Heart left ventricle (tissue), 13 donors: Measurements from ENCODE around the gene RPS6KA5.

Experiments used
- CTCF ChIP-seq, 12 donors: fragments of 200-600 bp; sonication (generic) in 4 of 12; IDR thresholded peaks; one replicate each; pipeline versions ENCODE4 v1.5.0 to v1.8.0; 2018 to 2022; ENCODE audit warnings: antibody characterized with exemption in 12 of 12, mild to moderate bottlenecking in 5 of 12
- POLR2A ChIP-seq, 2 donors: fragments of 450-650 bp; IDR thresholded peaks; one replicate each; pipeline ENCODE4 v1.6.1; 2017; ENCODE audit warnings: antibody characterized with exemption in 2 of 2, mild to moderate bottlenecking in 2 of 2, moderate library complexity in 2 of 2
- donor health status: ischemic (EF 13 %, LVEDD 7.1; RV severe dilation, severe dysfunction).
- donor health status: DM: no; HTN: yes; CAD: no.
- donor health status: DM: no; HTN: no; CAD: no.
- donor health status: ischemic (EF 25% LVEDD 6.9; RV normal size, moderate dysfunction).
- donor health status: ischemic (EF 25% LVEDD 5.7; RV mildly dilated, moderate dysfunction).
- donor health status: ischemic (EF 35%, LVEDD 5.7; RV mildly dilated, moderate dysfunction).
- donor health status: nonischemic (EF 11% LVEDD 7.7; RV severe dilation, severe dysfunction).
- donor health status: DM: yes; HTN: yes; CAD: no.
- donor health status: PGD.
- donor health status: ischemic (EF 29% LVEDD 5.4; RV normal size, mild dysfunction).
- donor health status: nonischemic (EF 23%, LVEDD 6.1; RV moderate dilation, normal function).

GRCh38 chr14:91062600-91062999 lies 2.2 kb upstream of the RPS6KA5 start:
- no peak for TF ChIP-seq CTCF (IDR thresholded peaks at IDR 0.05)
- no peak for TF ChIP-seq POLR2A (IDR thresholded peaks at IDR 0.05)
